HEK293 (cell line): Measurements from ENCODE around the gene PGR.

Experiments
- CTCF ChIA-PET: fragments of 350-600 bp; formaldehyde crosslinking; extraction: SDS; loops from one replicate; lab custom pipeline; 2021; ENCODE audit warnings: antibody characterized with exemption; lab: Yijun Ruan, JAX
- POLR2A ChIA-PET: fragments of 300-600 bp; formaldehyde crosslinking; extraction: SDS; loops from one replicate; lab custom pipeline; 2020; ENCODE audit warnings: antibody characterized with exemption, inconsistent platforms; lab: Yijun Ruan, JAX
- H3K27ac ChIP-seq: fragments of 200-500 bp; sonication (Bioruptor generic); 2 replicates; pipeline ENCODE4 v1.5.1; 2014; ENCODE audit warnings: low read depth, low read length, control low read depth, inconsistent platforms; ENCODE audit errors: extremely low read depth
- H3K36me3 ChIP-seq, 2 experiments: fragments of 200-500 bp in 1 of 2; sonication (Bioruptor generic) in 1 of 2; 1 replicate in 1 of 2; 2 replicates in 1 of 2; pipeline ENCODE4 v1.5.1; 2014 to 2017; ENCODE audit warnings: inconsistent platforms in 2 of 2, low read length in 2 of 2; ENCODE audit not compliant: control insufficient read depth in 2 of 2, insufficient read depth in 1 of 2
- H3K4me1 ChIP-seq: fragments of 200-500 bp; sonication (Bioruptor generic); 2 replicates; pipeline ENCODE4 v1.5.1; 2014; ENCODE audit warnings: mild to moderate bottlenecking, low read length, inconsistent platforms; ENCODE audit not compliant: control insufficient read depth, insufficient read depth
- H3K4me3 ChIP-seq: 2 replicates; pipeline ENCODE4 v1.5.1; 2011; ENCODE audit warnings: low read depth, mild to moderate bottlenecking, control low read depth, low read length, moderate library complexity
- H3K9me3 ChIP-seq: fragments of 200-500 bp; sonication (Bioruptor generic); 2 replicates; pipeline ENCODE4 v1.5.1; 2014; ENCODE audit warnings: low read depth, low read length, inconsistent platforms; ENCODE audit not compliant: control insufficient read depth, insufficient read depth
- BCL11B ChIP-seq: fragments of 450-650 bp; formaldehyde crosslinking; IDR thresholded peaks from 2 replicates; pipeline ENCODE4 v1.5.1; 2016; ENCODE audit warnings: low read depth, missing biosample characterization, missing genetic modification characterization
- KLF7 ChIP-seq: fragments of 450-650 bp; formaldehyde crosslinking; IDR thresholded peaks from 2 replicates; pipeline ENCODE4 v1.5.1; 2016; ENCODE audit warnings: missing biosample characterization, missing genetic modification characterization, borderline replicate concordance
- OVOL3 ChIP-seq: fragments of 450-650 bp; formaldehyde crosslinking; IDR thresholded peaks from 2 replicates; pipeline ENCODE4 v1.5.1; 2016; ENCODE audit warnings: missing biosample characterization, missing genetic modification characterization
- PRDM1 ChIP-seq: fragments of 450-650 bp; formaldehyde crosslinking; IDR thresholded peaks from 2 replicates; pipeline ENCODE4; 2016; ENCODE audit warnings: missing biosample characterization, missing genetic modification characterization
- PRDM4 ChIP-seq: fragments of 450-650 bp; formaldehyde crosslinking; IDR thresholded peaks from 2 replicates; pipeline ENCODE4 v1.5.1; 2017; ENCODE audit warnings: missing biosample characterization, missing genetic modification characterization
- SP7 ChIP-seq: fragments of 450-650 bp; formaldehyde crosslinking; IDR thresholded peaks from 2 replicates; pipeline ENCODE4 v1.5.1; 2016; ENCODE audit warnings: missing biosample characterization, missing genetic modification characterization
- ZBTB21 ChIP-seq: fragments of 450-650 bp; formaldehyde crosslinking; IDR thresholded peaks from 2 replicates; pipeline ENCODE4 v1.5.1; 2017; ENCODE audit warnings: missing biosample characterization, missing genetic modification characterization
- ZBTB48 ChIP-seq: fragments of 450-650 bp; formaldehyde crosslinking; IDR thresholded peaks from 2 replicates; pipeline ENCODE4 v1.5.1; 2016; ENCODE audit warnings: missing biosample characterization, missing genetic modification characterization
- ZBTB7A ChIP-seq: fragments of 450-650 bp; formaldehyde crosslinking; IDR thresholded peaks from 2 replicates; pipeline ENCODE4 v1.5.1; 2016; ENCODE audit warnings: low read depth, missing biosample characterization, missing genetic modification characterization
- ZBTB8A ChIP-seq: fragments of 450-650 bp; formaldehyde crosslinking; IDR thresholded peaks from 2 replicates; pipeline ENCODE4 v1.5.1; 2016; ENCODE audit warnings: missing biosample characterization, missing genetic modification characterization
- ZEB2 ChIP-seq: fragments of 450-650 bp; formaldehyde crosslinking; IDR thresholded peaks from 2 replicates; pipeline ENCODE4 v1.5.1; 2016; ENCODE audit warnings: missing biosample characterization, missing genetic modification characterization
- ZNF133 ChIP-seq: fragments of 450-650 bp; formaldehyde crosslinking; IDR thresholded peaks from 2 replicates; pipeline ENCODE4 v1.5.1; 2016; ENCODE audit warnings: missing biosample characterization, missing genetic modification characterization
- ZNF214 ChIP-seq: fragments of 450-650 bp; formaldehyde crosslinking; IDR thresholded peaks from 2 replicates; pipeline ENCODE4 v1.5.1; 2017; ENCODE audit warnings: missing biosample characterization, mild to moderate bottlenecking, missing genetic modification characterization, borderline replicate concordance
- ZNF324 ChIP-seq: fragments of 450-650 bp; formaldehyde crosslinking; IDR thresholded peaks from 2 replicates; pipeline ENCODE4 v1.5.1; 2016; ENCODE audit warnings: missing biosample characterization, missing genetic modification characterization
- ZNF37A ChIP-seq: fragments of 450-650 bp; IDR thresholded peaks from 2 replicates; pipeline ENCODE4 v1.5.1; 2018; ENCODE audit warnings: missing biosample characterization, missing genetic modification characterization
- ZNF416 ChIP-seq: fragments of 450-650 bp; formaldehyde crosslinking; IDR thresholded peaks from 2 replicates; pipeline ENCODE4 v1.5.1; 2016; ENCODE audit warnings: missing biosample characterization, missing genetic modification characterization
- ZNF426 ChIP-seq: fragments of 450-650 bp; formaldehyde crosslinking; IDR thresholded peaks from 2 replicates; pipeline ENCODE4 v1.5.1; 2017; ENCODE audit warnings: missing biosample characterization, missing genetic modification characterization, mild to moderate bottlenecking, inconsistent platforms, moderate library complexity
- ZNF501 ChIP-seq: fragments of 450-650 bp; formaldehyde crosslinking; IDR thresholded peaks from 2 replicates; pipeline ENCODE4 v1.5.1; 2016; ENCODE audit warnings: missing biosample characterization, missing genetic modification characterization
- ZNF548 ChIP-seq: fragments of 450-650 bp; formaldehyde crosslinking; IDR thresholded peaks from 2 replicates; pipeline ENCODE4 v1.5.1; 2016; ENCODE audit warnings: missing biosample characterization, missing genetic modification characterization
- ZNF610 ChIP-seq: fragments of 450-650 bp; formaldehyde crosslinking; IDR thresholded peaks from 2 replicates; pipeline ENCODE4 v1.5.1; 2016; ENCODE audit warnings: missing biosample characterization, missing genetic modification characterization, borderline replicate concordance
- ZNF626 ChIP-seq: fragments of 450-650 bp; sonication (Bioruptor Pico); formaldehyde crosslinking; IDR thresholded peaks from 2 replicates; pipeline ENCODE4 v1.5.1; 2018; ENCODE audit warnings: missing biosample characterization, missing genetic modification characterization, inconsistent platforms
- ZNF658 ChIP-seq: fragments of 450-650 bp; formaldehyde crosslinking; IDR thresholded peaks from 2 replicates; pipeline ENCODE4; 2016; ENCODE audit warnings: missing biosample characterization, missing genetic modification characterization
- ZNF701 ChIP-seq: fragments of 450-650 bp; formaldehyde crosslinking; IDR thresholded peaks from 2 replicates; pipeline ENCODE4 v1.5.1; 2016; ENCODE audit warnings: missing biosample characterization, missing genetic modification characterization
- TF ChIP-seq, protein P1 (sequence below): fragments of 450-650 bp; formaldehyde crosslinking; IDR thresholded peaks from 2 replicates; pipeline ENCODE4 v1.5.1; 2016; ENCODE audit warnings: missing biosample characterization, missing genetic modification characterization
- TF ChIP-seq, protein P2 (sequence below): fragments of 450-650 bp; formaldehyde crosslinking; IDR thresholded peaks from 2 replicates; pipeline ENCODE4 v1.5.1; 2016; ENCODE audit warnings: missing biosample characterization, missing genetic modification characterization
- TF ChIP-seq, protein P3 (sequence below): fragments of 450-650 bp; formaldehyde crosslinking; IDR thresholded peaks from 2 replicates; pipeline ENCODE4 v1.5.1; 2017; ENCODE audit warnings: missing biosample characterization, mild to moderate bottlenecking, missing genetic modification characterization, moderate library complexity
- TF ChIP-seq, protein P4 (sequence below): fragments of 450-650 bp; formaldehyde crosslinking; IDR thresholded peaks from 2 replicates; pipeline ENCODE4 v1.5.1; 2017; ENCODE audit warnings: missing biosample characterization, missing genetic modification characterization

Gene PGR

DNA sequence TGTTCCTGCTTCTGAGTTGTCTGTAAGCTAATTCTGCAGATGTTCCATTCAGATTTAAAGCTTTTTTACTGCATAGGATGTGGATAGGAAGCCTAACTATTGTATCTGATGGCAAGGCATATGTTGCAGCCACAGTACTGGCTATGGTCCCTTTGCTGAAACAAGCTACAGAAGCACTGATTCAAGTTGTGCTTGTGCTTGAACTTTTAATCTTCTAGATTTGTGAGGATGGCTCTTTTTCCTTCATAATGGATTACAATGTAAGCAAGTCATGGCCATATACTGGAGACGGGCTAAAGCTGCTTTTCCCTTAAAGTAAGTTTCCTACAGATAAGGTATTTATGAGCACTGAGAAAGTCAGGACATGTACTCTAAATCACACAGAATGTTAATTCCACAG, 138.7 kb downstream of the PGR start:
- ChIA-PET POLR2A (no interaction called here), CTCF (interaction anchor here (0.8 kb wide), 1 partner anchor 413 kb away, joined by 3 read pairs; no protein-coding TSS in a partner anchor)
- Histone ChIP-seq H3K4me3 (no peak overlapping the region), H3K9me3 (no peaks in the 10 kb centered on the region), H3K36me3 (no peaks in the 10 kb centered on the region), H3K4me1 (no peaks in the 10 kb centered on the region)
- no peak for TF ChIP-seq ZNF324 (tag by site-specific recombination)
- no peak for TF ChIP-seq ZNF133 (tag by site-specific recombination)
- TF ChIP-seq, protein P1, sequence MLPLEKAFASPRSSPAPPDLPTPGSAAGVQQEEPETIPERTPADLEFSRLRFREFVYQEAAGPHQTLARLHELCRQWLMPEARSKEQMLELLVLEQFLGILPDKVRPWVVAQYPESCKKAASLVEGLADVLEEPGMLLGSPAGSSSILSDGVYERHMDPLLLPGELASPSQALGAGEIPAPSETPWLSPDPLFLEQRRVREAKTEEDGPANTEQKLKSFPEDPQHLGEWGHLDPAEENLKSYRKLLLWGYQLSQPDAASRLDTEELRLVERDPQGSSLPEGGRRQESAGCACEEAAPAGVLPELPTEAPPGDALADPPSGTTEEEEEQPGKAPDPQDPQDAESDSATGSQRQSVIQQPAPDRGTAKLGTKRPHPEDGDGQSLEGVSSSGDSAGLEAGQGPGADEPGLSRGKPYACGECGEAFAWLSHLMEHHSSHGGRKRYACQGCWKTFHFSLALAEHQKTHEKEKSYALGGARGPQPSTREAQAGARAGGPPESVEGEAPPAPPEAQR (tag by site-specific recombination): no peak
- TF ChIP-seq ZNF626: no peak
- no peak for TF ChIP-seq ZBTB8A (tag by site-specific recombination)
- TF ChIP-seq BCL11B (tag by site-specific recombination): no peak
- no peak for TF ChIP-seq ZNF701 (tag by site-specific recombination)
- no peak for TF ChIP-seq ZNF37A (tag by site-specific recombination)
- TF ChIP-seq, protein P2, sequence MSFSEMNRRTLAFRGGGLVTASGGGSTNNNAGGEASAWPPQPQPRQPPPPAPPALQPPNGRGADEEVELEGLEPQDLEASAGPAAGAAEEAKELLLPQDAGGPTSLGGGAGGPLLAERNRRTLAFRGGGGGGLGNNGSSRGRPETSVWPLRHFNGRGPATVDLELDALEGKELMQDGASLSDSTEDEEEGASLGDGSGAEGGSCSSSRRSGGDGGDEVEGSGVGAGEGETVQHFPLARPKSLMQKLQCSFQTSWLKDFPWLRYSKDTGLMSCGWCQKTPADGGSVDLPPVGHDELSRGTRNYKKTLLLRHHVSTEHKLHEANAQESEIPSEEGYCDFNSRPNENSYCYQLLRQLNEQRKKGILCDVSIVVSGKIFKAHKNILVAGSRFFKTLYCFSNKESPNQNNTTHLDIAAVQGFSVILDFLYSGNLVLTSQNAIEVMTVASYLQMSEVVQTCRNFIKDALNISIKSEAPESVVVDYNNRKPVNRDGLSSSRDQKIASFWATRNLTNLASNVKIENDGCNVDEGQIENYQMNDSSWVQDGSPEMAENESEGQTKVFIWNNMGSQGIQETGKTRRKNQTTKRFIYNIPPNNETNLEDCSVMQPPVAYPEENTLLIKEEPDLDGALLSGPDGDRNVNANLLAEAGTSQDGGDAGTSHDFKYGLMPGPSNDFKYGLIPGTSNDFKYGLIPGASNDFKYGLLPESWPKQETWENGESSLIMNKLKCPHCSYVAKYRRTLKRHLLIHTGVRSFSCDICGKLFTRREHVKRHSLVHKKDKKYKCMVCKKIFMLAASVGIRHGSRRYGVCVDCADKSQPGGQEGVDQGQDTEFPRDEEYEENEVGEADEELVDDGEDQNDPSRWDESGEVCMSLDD: no peak
- TF ChIP-seq PRDM1 (tag by site-specific recombination): no peak
- no peak for TF ChIP-seq ZNF426 (tag by site-specific recombination)
- no peak for TF ChIP-seq ZNF416 (tag by site-specific recombination)
- TF ChIP-seq, protein P3, sequence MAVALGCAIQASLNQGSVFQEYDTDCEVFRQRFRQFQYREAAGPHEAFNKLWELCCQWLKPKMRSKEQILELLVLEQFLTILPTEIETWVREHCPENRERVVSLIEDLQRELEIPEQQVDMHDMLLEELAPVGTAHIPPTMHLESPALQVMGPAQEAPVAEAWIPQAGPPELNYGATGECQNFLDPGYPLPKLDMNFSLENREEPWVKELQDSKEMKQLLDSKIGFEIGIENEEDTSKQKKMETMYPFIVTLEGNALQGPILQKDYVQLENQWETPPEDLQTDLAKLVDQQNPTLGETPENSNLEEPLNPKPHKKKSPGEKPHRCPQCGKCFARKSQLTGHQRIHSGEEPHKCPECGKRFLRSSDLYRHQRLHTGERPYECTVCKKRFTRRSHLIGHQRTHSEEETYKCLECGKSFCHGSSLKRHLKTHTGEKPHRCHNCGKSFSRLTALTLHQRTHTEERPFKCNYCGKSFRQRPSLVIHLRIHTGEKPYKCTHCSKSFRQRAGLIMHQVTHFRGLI (tag by site-specific recombination): no peak
- no peak for TF ChIP-seq SP7
- no peak for TF ChIP-seq ZBTB21
- TF ChIP-seq ZNF548: no peak
- no peak for TF ChIP-seq OVOL3
- no peak for TF ChIP-seq ZBTB7A
- TF ChIP-seq ZNF501 (tag by site-specific recombination): no peak
- TF ChIP-seq, all 188 proteins: peak for 0
- no peak overlapping the region for H3K27ac ChIP-seq

DNA sequence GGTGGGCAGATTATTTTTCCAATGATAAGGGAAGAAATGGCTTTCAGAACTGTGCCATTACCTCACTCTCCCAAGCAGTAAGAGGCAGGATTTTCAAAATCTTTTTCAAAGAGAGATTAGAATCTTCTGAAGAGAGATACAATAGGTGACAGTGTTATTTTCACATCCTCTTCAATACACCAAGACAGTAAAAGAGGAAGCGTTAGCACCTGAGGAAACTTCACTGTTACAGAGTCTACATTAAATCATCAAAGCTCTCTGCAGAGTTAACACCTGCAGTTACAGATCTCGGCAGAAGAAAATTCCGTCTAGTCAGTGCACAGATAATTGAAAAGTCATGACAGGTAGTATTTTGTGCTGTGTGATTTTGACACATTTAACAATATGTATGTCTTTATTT, 144.9 kb downstream of the PGR start:
- Histone ChIP-seq H3K27ac (no peak overlapping the region), H3K4me3 (no peak overlapping the region), H3K36me3 (no peaks in the 10 kb centered on the region), H3K9me3 (no peaks in the 10 kb centered on the region), H3K4me1 (no peaks in the 10 kb centered on the region)
- POLR2A ChIA-PET: no interaction called here
- TF ChIP-seq ZEB2 (tag by site-specific recombination) (no peak), ZNF214 (tag by site-specific recombination) (no peak), ZBTB48 (tag by site-specific recombination) (no peak), OVOL3 (no peak), ZNF658 (tag by site-specific recombination) (no peak), PRDM4 (no peak), KLF7 (tag by site-specific recombination) (no peak), ZNF610 (tag by site-specific recombination) (no peak), ZNF426 (tag by site-specific recombination) (no peak)
- TF ChIP-seq, protein P4, sequence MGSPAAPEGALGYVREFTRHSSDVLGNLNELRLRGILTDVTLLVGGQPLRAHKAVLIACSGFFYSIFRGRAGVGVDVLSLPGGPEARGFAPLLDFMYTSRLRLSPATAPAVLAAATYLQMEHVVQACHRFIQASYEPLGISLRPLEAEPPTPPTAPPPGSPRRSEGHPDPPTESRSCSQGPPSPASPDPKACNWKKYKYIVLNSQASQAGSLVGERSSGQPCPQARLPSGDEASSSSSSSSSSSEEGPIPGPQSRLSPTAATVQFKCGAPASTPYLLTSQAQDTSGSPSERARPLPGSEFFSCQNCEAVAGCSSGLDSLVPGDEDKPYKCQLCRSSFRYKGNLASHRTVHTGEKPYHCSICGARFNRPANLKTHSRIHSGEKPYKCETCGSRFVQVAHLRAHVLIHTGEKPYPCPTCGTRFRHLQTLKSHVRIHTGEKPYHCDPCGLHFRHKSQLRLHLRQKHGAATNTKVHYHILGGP (tag by site-specific recombination): no peak
- CTCF ChIA-PET: no interaction called here
